GM12878 (cell line): ENCODE data around the gene BDKRB2. TPM values are rescaled to one million over a fixed set of nuclear protein-coding genes. Genes with fewer than 3 reads are reported as not detected.

Source experiments
- ATAC-seq: fragments of 200-7000 bp; cut with Tn5 transposase; 3 replicates; pipeline ENCODE4 v1.9.1; 2020; ENCODE audit warnings: mild to moderate bottlenecking, moderate library complexity
- BruUV-seq: library from RNA; stranded (reverse); fragments of 400-500 nt; replicated peaks from 2 replicates; lab custom pipeline; 2021; lab: Mats Ljungman, UMichigan
- CTCF ChIA-PET: fragments of 300-600 bp; sonication (Branson Sonifier 250); formaldehyde crosslinking; extraction: SDS; loops from one replicate; lab custom pipeline; 2021; ENCODE audit warnings: inconsistent platforms; lab: Yijun Ruan, JAX
- POLR2A ChIA-PET: fragments of 350-600 bp; formaldehyde crosslinking; extraction: SDS; loops from one replicate; lab custom pipeline; 2021; ENCODE audit warnings: inconsistent platforms; lab: Charles Lee
- RAD21 ChIA-PET: fragments of 300-600 bp; sonication (Branson Sonifier 250); formaldehyde crosslinking; loops from one replicate; lab custom pipeline; 2023; ENCODE audit warnings: antibody characterized with exemption; ENCODE audit not compliant: unreplicated experiment; lab: Charles Lee
- SMC1A ChIA-PET: fragments of 300-600 bp; sonication (Branson Sonifier 250); formaldehyde crosslinking; loops from one replicate; lab custom pipeline; 2023; ENCODE audit not compliant: unreplicated experiment, uncharacterized antibody; lab: Charles Lee
- DNase-seq: peaks from one replicate; pipeline ENCODE4 v3.0.0-alpha.2; 2011; ENCODE audit warnings: low read depth, low spot score
- FAIRE-seq: peaks from 3 replicates; lab custom pipeline; 2011; peaks lifted over from hg19 to GRCh38; lab: Jason Lieb, UNC
- H2AFZ ChIP-seq: 2 replicates; pipeline ENCODE4 v1.6.0; 2011; ENCODE audit warnings: low read depth, low read length, control low read depth; ENCODE audit not compliant: control insufficient read depth
- H3K27ac ChIP-seq: 2 replicates; pipeline ENCODE4 v1.5.1; 2011; ENCODE audit warnings: control low read depth; ENCODE audit not compliant: control insufficient read depth, insufficient read depth
- H3K27me3 ChIP-seq, 2 experiments: replicated peaks in 1 of 2; 2 replicates each; pipeline versions ENCODE4 v1.6.0 to v1.6.1; 2011; ENCODE audit warnings: low read length in 1 of 2; ENCODE audit not compliant: control insufficient read depth in 2 of 2, insufficient read depth in 2 of 2
- H3K36me3 ChIP-seq, 2 experiments: 2 replicates each; pipeline ENCODE4 v1.5.1; 2011; ENCODE audit warnings: low read length in 1 of 2; ENCODE audit not compliant: control insufficient read depth in 2 of 2, insufficient read depth in 2 of 2
- H3K4me1 ChIP-seq: 2 replicates; pipeline ENCODE4 v1.6.1; 2011; ENCODE audit warnings: mild to moderate bottlenecking, low read length, moderate library complexity, mixed read lengths; ENCODE audit not compliant: control insufficient read depth, insufficient read depth
- H3K4me2 ChIP-seq: 2 replicates; pipeline ENCODE4 v1.6.0; 2011; ENCODE audit warnings: control low read depth; ENCODE audit not compliant: control insufficient read depth, insufficient read depth
- H3K4me3 ChIP-seq: fragments of 200-600 bp; sonication (generic); 2 replicates; pipeline ENCODE4 v1.5.1; 2016
- H3K79me2 ChIP-seq: 2 replicates; pipeline ENCODE4 v1.6.0; 2011; ENCODE audit warnings: low read length; ENCODE audit not compliant: control insufficient read depth, insufficient read depth
- H3K9ac ChIP-seq: 2 replicates; pipeline ENCODE4 v1.8.0; 2011; ENCODE audit warnings: low read length, control low read depth, mixed read lengths; ENCODE audit not compliant: control insufficient read depth, insufficient read depth
- H3K9me3 ChIP-seq: replicated peaks from 3 replicates; pipeline ENCODE4 v1.5.1; 2011; ENCODE audit warnings: mild to moderate bottlenecking, low read length; ENCODE audit not compliant: control insufficient read depth, insufficient read depth
- H4K20me1 ChIP-seq: 2 replicates; pipeline ENCODE4 v1.6.0; 2011; ENCODE audit not compliant: control insufficient read depth, insufficient read depth
- ATF2 ChIP-seq: IDR thresholded peaks from 2 replicates; pipeline ENCODE4 v1.6.1; 2012; ENCODE audit warnings: low read length, inconsistent platforms
- EZH2 ChIP-seq: IDR thresholded peaks from 2 replicates; pipeline ENCODE4 v1.6.1; 2012; ENCODE audit warnings: low read depth, mild to moderate bottlenecking, control low read depth, inconsistent platforms, low read length, borderline replicate concordance; ENCODE audit not compliant: control insufficient read depth
- HDAC6 ChIP-seq: fragments of 200-600 bp; sonication (generic); IDR thresholded peaks from one replicate; pipeline ENCODE4 v1.8.0; 2017; ENCODE audit warnings: antibody characterized with exemption; ENCODE audit not compliant: unreplicated experiment
- IKZF2 ChIP-seq, 2 experiments: fragments of 450-650 bp; IDR thresholded peaks; 2 replicates each; pipeline ENCODE4 v1.6.1; 2017; ENCODE audit warnings: mild to moderate bottlenecking in 2 of 2, moderate library complexity in 2 of 2
- PAX8 ChIP-seq: fragments of 450-650 bp; IDR thresholded peaks from 2 replicates; pipeline ENCODE4 v1.6.1; 2017; ENCODE audit warnings: mild to moderate bottlenecking, moderate library complexity
- RB1 ChIP-seq: fragments of 450-650 bp; formaldehyde crosslinking; IDR thresholded peaks from 2 replicates; pipeline ENCODE4 v1.6.1; 2017; ENCODE audit warnings: mild to moderate bottlenecking, borderline replicate concordance
- SKIL ChIP-seq: fragments of 450-650 bp; IDR thresholded peaks from 2 replicates; pipeline ENCODE4 v1.6.1; 2017; ENCODE audit warnings: mild to moderate bottlenecking, low read depth, inconsistent platforms; ENCODE audit not compliant: poor library complexity, severe bottlenecking
- SMARCA5 ChIP-seq: fragments of 450-650 bp; IDR thresholded peaks from 2 replicates; pipeline ENCODE4 v1.6.1; 2017; ENCODE audit warnings: mild to moderate bottlenecking
- SUPT20H ChIP-seq: IDR thresholded peaks from 2 replicates; pipeline ENCODE4 v1.6.1; 2011; ENCODE audit warnings: low read depth, mild to moderate bottlenecking, low read length, moderate library complexity, borderline replicate concordance; ENCODE audit not compliant: control insufficient read depth
- TCF7 ChIP-seq: IDR thresholded peaks from 2 replicates; pipeline ENCODE4 v1.6.1; 2014; ENCODE audit warnings: antibody characterized with exemption, borderline replicate concordance
- WRNIP1 ChIP-seq: IDR thresholded peaks from 2 replicates; pipeline ENCODE4 v1.6.1; 2011; ENCODE audit warnings: low read depth, low read length, improper control_type of control experiment, borderline replicate concordance
- ZNF207 ChIP-seq: fragments of 450-650 bp; IDR thresholded peaks from 2 replicates; pipeline ENCODE4 v1.6.1; 2014; ENCODE audit warnings: antibody characterized with exemption, mild to moderate bottlenecking, borderline replicate concordance
- WGBS: methylation state at CpG from one replicate; pipeline ENCODE4 v1.1.6; 2016; ENCODE audit warnings: low lambda C conversion rate; ENCODE audit not compliant: insufficient replicate concordance, insufficient coverage; ENCODE audit errors: missing lambda C conversion rate; 5-methylcytosine and 5-hydroxymethylcytosine counted together
- in situ Hi-C: fragments of 300-500 bp; cut with MboI; formaldehyde crosslinking; loops from 9 replicates; pipeline ENCODE4 v1.14.3; 2018; ENCODE audit warnings: mixed read lengths
- intact Hi-C: fragments of 100-400 bp; cut with micrococcal nuclease; formaldehyde crosslinking; loops from one replicate; pipeline ENCODE4 v1.14.2; 2022; ENCODE audit not compliant: unreplicated experiment
- polyA plus RNA-seq, 11 experiments: library from polyadenylated mRNA; depleted of rRNA in 4 of 11; unstranded in 6 of 11; stranded (reverse) in 5 of 11; fragments of >200 nt; fragmentation: Nextera tagmentation in 4 of 11; fragmentation: Illumina TruSeq in 1 of 11; extraction: Ambion mirVana in 4 of 11; extraction: Trizol in 1 of 11; gene quantifications; 1 replicate in 1 of 11; 2 replicates in 10 of 11; pipeline versions ENCODE4 v1.2.1 to v1.2.3, GENCODE V29; 2011 to 2016; ENCODE audit warnings: inconsistent platforms in 2 of 11, missing spikeins in 2 of 11, low read depth in 1 of 11
- total RNA-seq, 4 experiments: library from RNA; depleted of rRNA in 3 of 4; stranded (reverse); fragments of >200 nt in 3 of 4; fragmentation: Illumina TruSeq in 1 of 4; extraction: Trizol in 1 of 4; gene quantifications; 2 replicates each; pipeline versions ENCODE4 v1.2.1 to v1.2.3, GENCODE V29; 2013 to 2021

BDKRB2 gene
- total and polyA plus RNA-seq, 10 of the 15 experiments (the other 5 are each of a cell fraction or from before 2014, with no cell fraction given) = 0.08 TPM; not detected in 9

GRCh38 chr14:96280104-96280503, 75.5 kb downstream of the BDKRB2 start (continued):
- TF ChIP-seq SKIL (no peak), HDAC6 (no peak), EZH2 (no peak), TCF7 (no peak), SMARCA5 (no peak), WRNIP1 (no peak)

- no peaks in the 10 kb centered on the region for H3K27me3 ChIP-seq
- no peaks in the 10 kb centered on the region; the same call in 2 of the 3 replicates for H3K9me3 ChIP-seq
- H3K4me1 ChIP-seq = no peaks in the 10 kb centered on the region
- DNase-seq (no peak), ATAC-seq (no peak), FAIRE-seq (no peak)
- H3K4me2 ChIP-seq = no peak overlapping the region
- BruUV-seq = no TSS peak
- H4K20me1 ChIP-seq = no peaks in the 10 kb centered on the region
- peaks cover 0 to 8% of the 10 kb centered on the region in 2 experiments; a peak in 2 of 4 replicates for H3K36me3 ChIP-seq
- no peak overlapping the region for H3K27ac ChIP-seq
- POLR2A ChIA-PET = interaction anchor here (0.6 kb wide), 1 partner anchor 660 kb away, joined by 3 read pairs; no protein-coding TSS in a partner anchor
- TF ChIP-seq IKZF2 (IDR thresholded peaks at IDR 0.05) = no peak
- no peak for TF ChIP-seq ZNF207
- no peak for TF ChIP-seq SUPT20H
- TF ChIP-seq ATF2 = no peak
- TF ChIP-seq RB1 = no peak
- TF ChIP-seq PAX8 = no peak
- H3K4me3 ChIP-seq = no peak overlapping the region
- in situ Hi-C loops (no loop called here), intact Hi-C loops (no loop called here)
- H3K9ac ChIP-seq = no peak overlapping the region
- RAD21 ChIA-PET = no interaction called here
- no peak overlapping the region for H2AFZ ChIP-seq
- CTCF ChIA-PET = interaction anchor here (0.5 kb wide), 1 partner anchor 1860 kb away, joined by 3 read pairs; no protein-coding TSS in a partner anchor
- SMC1A ChIA-PET = interaction anchor here (0.6 kb wide), 1 partner anchor 282 kb away, joined by 4 read pairs; no protein-coding TSS in a partner anchor
- no peaks in the 10 kb centered on the region for H3K79me2 ChIP-seq
- WGBS = 84% methylated on average over 4 of the region's 4 CpGs
Observed at GRCh38 chr14:96281486-96281885, 76.8 kb downstream of the BDKRB2 start.
